HEK293 (cell line): ENCODE measurements around the gene ZNF200.

ENCODE experiments used
- KLF1 ChIP-seq: fragments of 450-650 bp; formaldehyde crosslinking; IDR thresholded peaks from 2 replicates; pipeline ENCODE4 v1.5.1; 2016; ENCODE audit warnings: missing biosample characterization, missing genetic modification characterization
- PRDM2 ChIP-seq: fragments of 450-650 bp; formaldehyde crosslinking; IDR thresholded peaks from 2 replicates; pipeline ENCODE4 v1.5.1; 2016; ENCODE audit warnings: missing biosample characterization, missing genetic modification characterization, borderline replicate concordance
- PRDM4 ChIP-seq: fragments of 450-650 bp; formaldehyde crosslinking; IDR thresholded peaks from 2 replicates; pipeline ENCODE4 v1.5.1; 2017; ENCODE audit warnings: missing biosample characterization, missing genetic modification characterization
- REST ChIP-seq: fragments of 450-650 bp; formaldehyde crosslinking; IDR thresholded peaks from 2 replicates; pipeline ENCODE4 v1.5.1; 2016; ENCODE audit warnings: missing biosample characterization, missing genetic modification characterization
- ZBTB10 ChIP-seq: fragments of 450-650 bp; formaldehyde crosslinking; IDR thresholded peaks from 2 replicates; pipeline ENCODE4 v1.5.1; 2016; ENCODE audit warnings: missing biosample characterization, missing genetic modification characterization
- ZBTB44 ChIP-seq: fragments of 450-650 bp; IDR thresholded peaks from 2 replicates; pipeline ENCODE4 v1.5.1; 2018; ENCODE audit warnings: missing biosample characterization, mild to moderate bottlenecking, missing genetic modification characterization
- ZBTB48 ChIP-seq: fragments of 450-650 bp; formaldehyde crosslinking; IDR thresholded peaks from 2 replicates; pipeline ENCODE4 v1.5.1; 2016; ENCODE audit warnings: missing biosample characterization, missing genetic modification characterization
- ZFHX2 ChIP-seq: fragments of 450-650 bp; formaldehyde crosslinking; conservative IDR thresholded peaks from 2 replicates; pipeline ENCODE4 v1.5.1; 2016; ENCODE audit warnings: missing biosample characterization, missing genetic modification characterization
- ZFP69B ChIP-seq: fragments of 450-650 bp; formaldehyde crosslinking; IDR thresholded peaks from 2 replicates; pipeline ENCODE4 v1.5.1; 2016; ENCODE audit warnings: missing biosample characterization, missing genetic modification characterization
- ZNF324 ChIP-seq: fragments of 450-650 bp; formaldehyde crosslinking; IDR thresholded peaks from 2 replicates; pipeline ENCODE4 v1.5.1; 2016; ENCODE audit warnings: missing biosample characterization, missing genetic modification characterization
- ZNF341 ChIP-seq: fragments of 450-650 bp; formaldehyde crosslinking; IDR thresholded peaks from 2 replicates; pipeline ENCODE4; 2016; ENCODE audit warnings: low read depth, missing biosample characterization, missing genetic modification characterization
- ZNF501 ChIP-seq: fragments of 450-650 bp; formaldehyde crosslinking; IDR thresholded peaks from 2 replicates; pipeline ENCODE4 v1.5.1; 2016; ENCODE audit warnings: missing biosample characterization, missing genetic modification characterization
- ZNF610 ChIP-seq: fragments of 450-650 bp; formaldehyde crosslinking; IDR thresholded peaks from 2 replicates; pipeline ENCODE4 v1.5.1; 2016; ENCODE audit warnings: missing biosample characterization, missing genetic modification characterization, borderline replicate concordance
- ZNF629 ChIP-seq: fragments of 450-650 bp; formaldehyde crosslinking; IDR thresholded peaks from 2 replicates; pipeline ENCODE4 v1.5.1; 2017; ENCODE audit warnings: missing biosample characterization, missing genetic modification characterization
- ZSCAN23 ChIP-seq: fragments of 450-650 bp; formaldehyde crosslinking; IDR thresholded peaks from 2 replicates; pipeline ENCODE4 v1.5.1; 2016; ENCODE audit warnings: missing biosample characterization, missing genetic modification characterization
- TF ChIP-seq, protein P1 (sequence below): fragments of 450-650 bp; formaldehyde crosslinking; IDR thresholded peaks from 2 replicates; pipeline ENCODE4 v1.5.1; 2016; ENCODE audit warnings: missing biosample characterization, missing genetic modification characterization
- TF ChIP-seq, protein P2 (sequence below): fragments of 450-650 bp; formaldehyde crosslinking; IDR thresholded peaks from 2 replicates; pipeline ENCODE4 v1.5.1; 2017; ENCODE audit warnings: missing biosample characterization, missing genetic modification characterization

The ZNF200 gene

DNA sequence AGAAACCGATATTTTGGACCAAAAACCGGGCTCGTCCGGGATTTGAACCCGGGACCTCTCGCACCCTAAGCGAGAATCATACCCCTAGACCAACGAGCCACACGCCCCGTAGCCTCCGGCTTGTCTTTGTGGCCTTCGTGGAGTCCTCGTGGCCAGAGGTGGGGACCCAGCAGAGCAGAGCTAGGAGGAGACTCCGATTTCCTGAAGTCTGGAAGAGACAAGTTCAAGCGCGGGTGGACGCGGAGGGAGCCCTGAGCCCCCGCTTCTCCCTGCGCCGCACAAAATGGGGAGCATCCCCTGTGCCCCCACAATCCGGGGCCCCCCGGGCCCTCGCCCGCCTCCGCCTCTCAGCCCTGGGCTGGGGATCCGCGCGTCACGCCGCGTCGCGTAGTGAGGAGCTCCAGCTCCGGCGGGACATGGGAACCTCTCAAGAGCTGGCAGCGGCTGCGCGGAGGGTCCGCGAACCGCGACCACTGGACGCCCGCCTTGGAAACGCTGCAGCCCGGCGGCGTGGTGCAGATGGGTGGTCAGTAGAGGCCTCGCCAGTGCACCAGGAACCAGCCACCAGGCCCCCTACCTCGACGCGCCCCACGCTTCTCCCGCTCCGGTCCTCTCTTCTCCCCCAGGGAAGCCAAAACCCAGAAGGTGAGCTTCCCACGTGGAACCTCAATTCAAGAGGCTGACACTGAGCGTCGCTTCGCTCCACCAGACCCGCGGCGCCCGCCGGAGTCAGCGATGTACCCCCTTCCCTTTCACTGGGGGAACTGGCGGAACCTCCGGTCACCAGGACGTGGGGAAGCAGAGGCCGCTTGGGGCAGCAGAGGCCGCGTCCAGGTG is 52.1 kb downstream of the ZNF200 start (continued):
- TF ChIP-seq PRDM2 (tag by site-specific recombination) = 0 out of 2 replicates have a peak, but pooled peaks have one; percentile 19
- no peak for TF ChIP-seq ZNF610 (tag by site-specific recombination)
- TF ChIP-seq ZSCAN23 (tag by site-specific recombination) = 0 out of 2 replicates have a peak, but pooled peaks have one; percentile 53
- TF ChIP-seq PRDM4 (tag by site-specific recombination) = peak; percentile 90
- TF ChIP-seq ZNF629 = peak; percentile 51
- TF ChIP-seq ZNF501 (tag by site-specific recombination) = 0 out of 2 replicates have a peak, but pooled peaks have one; percentile 8
- TF ChIP-seq, protein P1, sequence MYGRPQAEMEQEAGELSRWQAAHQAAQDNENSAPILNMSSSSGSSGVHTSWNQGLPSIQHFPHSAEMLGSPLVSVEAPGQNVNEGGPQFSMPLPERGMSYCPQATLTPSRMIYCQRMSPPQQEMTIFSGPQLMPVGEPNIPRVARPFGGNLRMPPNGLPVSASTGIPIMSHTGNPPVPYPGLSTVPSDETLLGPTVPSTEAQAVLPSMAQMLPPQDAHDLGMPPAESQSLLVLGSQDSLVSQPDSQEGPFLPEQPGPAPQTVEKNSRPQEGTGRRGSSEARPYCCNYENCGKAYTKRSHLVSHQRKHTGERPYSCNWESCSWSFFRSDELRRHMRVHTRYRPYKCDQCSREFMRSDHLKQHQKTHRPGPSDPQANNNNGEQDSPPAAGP = peak; percentile 78
- peak; percentile 79 for TF ChIP-seq ZNF324
- TF ChIP-seq ZFP69B (tag by site-specific recombination) = peak; percentile 66; the same call in 1 of the 2 replicates
- TF ChIP-seq ZNF341 (tag by site-specific recombination) = peak; percentile 57; the same call in 1 of the 2 replicates
- TF ChIP-seq, protein P2, sequence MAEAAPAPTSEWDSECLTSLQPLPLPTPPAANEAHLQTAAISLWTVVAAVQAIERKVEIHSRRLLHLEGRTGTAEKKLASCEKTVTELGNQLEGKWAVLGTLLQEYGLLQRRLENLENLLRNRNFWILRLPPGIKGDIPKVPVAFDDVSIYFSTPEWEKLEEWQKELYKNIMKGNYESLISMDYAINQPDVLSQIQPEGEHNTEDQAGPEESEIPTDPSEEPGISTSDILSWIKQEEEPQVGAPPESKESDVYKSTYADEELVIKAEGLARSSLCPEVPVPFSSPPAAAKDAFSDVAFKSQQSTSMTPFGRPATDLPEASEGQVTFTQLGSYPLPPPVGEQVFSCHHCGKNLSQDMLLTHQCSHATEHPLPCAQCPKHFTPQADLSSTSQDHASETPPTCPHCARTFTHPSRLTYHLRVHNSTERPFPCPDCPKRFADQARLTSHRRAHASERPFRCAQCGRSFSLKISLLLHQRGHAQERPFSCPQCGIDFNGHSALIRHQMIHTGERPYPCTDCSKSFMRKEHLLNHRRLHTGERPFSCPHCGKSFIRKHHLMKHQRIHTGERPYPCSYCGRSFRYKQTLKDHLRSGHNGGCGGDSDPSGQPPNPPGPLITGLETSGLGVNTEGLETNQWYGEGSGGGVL (tag by site-specific recombination) = 0 out of 2 replicates have a peak, but pooled peaks have one; percentile 41
- no peak for TF ChIP-seq REST (tag by site-specific recombination)
- TF ChIP-seq ZFHX2 (tag by site-specific recombination) = peak; percentile 60
- TF ChIP-seq ZBTB10 (tag by site-specific recombination) = peak; percentile 86
- TF ChIP-seq KLF1 (tag by site-specific recombination) = peak; percentile 47
- peak; percentile 74; the same call in 1 of the 2 replicates for TF ChIP-seq ZBTB48 (tag by site-specific recombination)
- peak; percentile 19; the same call in 1 of the 2 replicates for TF ChIP-seq ZBTB44 (tag by site-specific recombination)
